WTC11 (cell line): ENCODE measurements around the gene SLC41A1. TPM values are rescaled to one million over a fixed set of nuclear protein-coding genes. Genes with fewer than 3 reads are reported as not detected.

ENCODE experiments used
- ATF1 ChIP-seq: sonication (generic); formaldehyde crosslinking; IDR thresholded peaks from 2 replicates; pipeline ENCODE4 v1.8.1; 2023; ENCODE audit warnings: mild to moderate bottlenecking, moderate library complexity, missing genetic modification reagents
- CBFB ChIP-seq: sonication (generic); formaldehyde crosslinking; IDR thresholded peaks from 2 replicates; pipeline ENCODE4 v1.8.1; 2022; ENCODE audit warnings: mild to moderate bottlenecking, low read depth, missing genetic modification reagents
- FOXP1 ChIP-seq: sonication (generic); formaldehyde crosslinking; IDR thresholded peaks from 2 replicates; pipeline ENCODE4 v1.8.0; 2022; ENCODE audit warnings: missing genetic modification reagents, mild to moderate bottlenecking, moderate library complexity, borderline replicate concordance
- GABPB1 ChIP-seq: sonication (generic); formaldehyde crosslinking; IDR thresholded peaks from 2 replicates; pipeline ENCODE4 v1.8.1; 2023; ENCODE audit warnings: mild to moderate bottlenecking, missing genetic modification reagents
- GRHL2 ChIP-seq: fragments of 250-450 bp; sonication (Bioruptor Pico); IDR thresholded peaks from 2 replicates; pipeline ENCODE4 v1.8.0; 2022; ENCODE audit warnings: mild to moderate bottlenecking, moderate library complexity; ENCODE audit not compliant: insufficient replicate concordance, severe bottlenecking
- IRF2 ChIP-seq: sonication (generic); formaldehyde crosslinking; IDR thresholded peaks from 2 replicates; pipeline ENCODE4 v1.8.0; 2022; ENCODE audit warnings: low read depth, missing genetic modification reagents, borderline replicate concordance
- JAZF1 ChIP-seq: fragments of 250-450 bp; sonication (Bioruptor Pico); IDR thresholded peaks from 2 replicates; pipeline ENCODE4 v1.9.0; 2021; ENCODE audit warnings: moderate library complexity, mild to moderate bottlenecking, inconsistent platforms
- NFATC4 ChIP-seq: fragments of 250-450 bp; sonication (Bioruptor Pico); IDR thresholded peaks from 2 replicates; pipeline ENCODE4 v1.9.0; 2021; ENCODE audit warnings: mild to moderate bottlenecking
- NFE2L1 ChIP-seq: sonication (generic); formaldehyde crosslinking; IDR thresholded peaks from 2 replicates; pipeline ENCODE4 v1.8.1; 2023; ENCODE audit warnings: missing genetic modification reagents
- NR1H2 ChIP-seq: sonication (generic); formaldehyde crosslinking; IDR thresholded peaks from 2 replicates; pipeline ENCODE4 v1.9.0; 2021; ENCODE audit warnings: mild to moderate bottlenecking, moderate library complexity, missing genetic modification reagents
- SMAD3 ChIP-seq: sonication (generic); formaldehyde crosslinking; IDR thresholded peaks from 2 replicates; pipeline ENCODE4 v1.8.0; 2022; ENCODE audit warnings: missing genetic modification reagents, mild to moderate bottlenecking, borderline replicate concordance
- SP1 ChIP-seq: sonication (generic); formaldehyde crosslinking; conservative IDR thresholded peaks from 2 replicates; pipeline ENCODE4 v1.8.1; 2022; ENCODE audit warnings: missing genetic modification reagents
- ZNF232 ChIP-seq: sonication (generic); formaldehyde crosslinking; IDR thresholded peaks from 2 replicates; pipeline ENCODE4 v1.8.0; 2022; ENCODE audit warnings: mild to moderate bottlenecking, missing genetic modification reagents
- ZNF263 ChIP-seq: sonication (generic); formaldehyde crosslinking; IDR thresholded peaks from 2 replicates; pipeline ENCODE4 v1.8.1; 2022; ENCODE audit warnings: low read depth, mild to moderate bottlenecking, moderate library complexity, missing genetic modification reagents
- ZNF396 ChIP-seq: fragments of 250-450 bp; sonication (Bioruptor Pico); IDR thresholded peaks from 2 replicates; pipeline ENCODE4 v1.8.0; 2021; ENCODE audit warnings: mild to moderate bottlenecking, moderate library complexity, borderline replicate concordance
- ZNF416 ChIP-seq: fragments of 250-450 bp; sonication (Bioruptor Pico); IDR thresholded peaks from 2 replicates; pipeline ENCODE4 v1.9.0; 2021; ENCODE audit warnings: mild to moderate bottlenecking, inconsistent platforms
- total RNA-seq: library from RNA; stranded (reverse); gene quantifications from 3 replicates; pipeline ENCODE4 v1.2.3, GENCODE V29; 2021
- TF ChIP-seq, protein P1 (sequence below): sonication (generic); formaldehyde crosslinking; IDR thresholded peaks from 2 replicates; pipeline ENCODE4 v1.8.1; 2023; ENCODE audit warnings: mild to moderate bottlenecking, moderate library complexity, missing genetic modification reagents
- TF ChIP-seq, protein P2 (sequence below): sonication (generic); formaldehyde crosslinking; IDR thresholded peaks from 2 replicates; pipeline ENCODE4 v1.8.1; 2022; ENCODE audit warnings: missing genetic modification reagents, borderline replicate concordance
- TF ChIP-seq, protein P3 (sequence below): sonication (generic); formaldehyde crosslinking; IDR thresholded peaks from 2 replicates; pipeline ENCODE4 v1.8.1; 2023; ENCODE audit warnings: mild to moderate bottlenecking, missing genetic modification reagents
- TF ChIP-seq, protein P4 (sequence below): sonication (generic); formaldehyde crosslinking; IDR thresholded peaks from 2 replicates; pipeline ENCODE4 v1.8.1; 2023; ENCODE audit warnings: mild to moderate bottlenecking, missing genetic modification reagents, moderate library complexity
- TF ChIP-seq, protein P5 (sequence below): sonication (generic); formaldehyde crosslinking; IDR thresholded peaks from 2 replicates; pipeline ENCODE4 v1.8.0; 2022; ENCODE audit warnings: mild to moderate bottlenecking, missing genetic modification reagents
- TF ChIP-seq, protein P6 (sequence below): fragments of 250-450 bp; sonication (Bioruptor Pico); IDR thresholded peaks from 2 replicates; pipeline ENCODE4 v1.9.0; 2021; ENCODE audit warnings: mild to moderate bottlenecking
- TF ChIP-seq, protein P7 (sequence below): sonication (generic); formaldehyde crosslinking; IDR thresholded peaks from 2 replicates; pipeline ENCODE4 v1.8.1; 2022; ENCODE audit warnings: low read depth, mild to moderate bottlenecking, moderate library complexity, missing genetic modification reagents, borderline replicate concordance
- TF ChIP-seq, protein P8 (sequence below): fragments of 250-450 bp; sonication (Bioruptor Pico); IDR thresholded peaks from 2 replicates; pipeline ENCODE4 v1.9.0; 2021; ENCODE audit warnings: mild to moderate bottlenecking, borderline replicate concordance

Gene SLC41A1
- total RNA-seq, 1 experiment from 2014 or later: 32.8 TPM

DNA sequence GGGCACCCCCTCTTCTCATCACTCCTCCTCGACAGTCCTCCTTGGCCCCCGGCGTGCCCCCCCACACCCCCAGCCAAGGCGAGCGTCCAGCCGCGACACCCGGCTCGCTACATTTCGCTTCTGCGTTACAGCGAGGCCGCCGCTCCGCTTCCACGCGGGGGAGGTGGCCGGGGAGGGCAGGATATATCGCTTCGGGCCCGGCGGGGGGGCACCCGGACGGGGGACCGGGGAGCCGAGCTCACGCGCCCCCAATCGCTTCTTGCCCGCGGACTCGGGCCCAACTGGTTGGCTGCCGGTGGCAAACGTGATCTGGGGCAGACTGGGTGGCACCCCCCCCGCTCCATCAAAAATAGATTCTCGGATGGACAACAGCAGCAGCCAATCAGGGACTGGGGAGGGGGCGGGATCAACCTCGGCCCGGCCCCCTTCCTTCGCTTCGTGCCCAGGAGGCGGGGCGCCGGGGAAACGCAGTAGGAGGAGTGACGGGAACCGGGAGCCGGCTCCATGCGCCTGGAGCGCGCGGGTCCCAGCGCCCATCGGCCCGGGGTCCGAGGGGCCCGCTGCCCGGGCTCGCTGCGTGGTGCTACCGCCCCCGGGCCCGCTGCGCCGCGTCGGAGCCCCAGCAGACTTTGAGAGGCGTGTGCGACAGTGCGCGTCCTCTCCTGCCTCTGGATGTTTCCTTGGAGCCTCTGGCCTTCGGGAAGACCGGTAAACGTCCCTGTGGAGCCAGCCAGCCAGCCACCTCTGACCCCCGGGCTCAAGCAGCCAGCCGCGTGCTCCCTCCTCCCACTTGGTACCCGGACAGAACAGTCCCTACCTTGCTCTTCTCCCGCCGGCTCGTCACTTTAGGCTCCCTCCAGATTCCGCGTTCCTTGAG lies at the start of gene SLC41A1 (continued):
- TF ChIP-seq, protein P1, sequence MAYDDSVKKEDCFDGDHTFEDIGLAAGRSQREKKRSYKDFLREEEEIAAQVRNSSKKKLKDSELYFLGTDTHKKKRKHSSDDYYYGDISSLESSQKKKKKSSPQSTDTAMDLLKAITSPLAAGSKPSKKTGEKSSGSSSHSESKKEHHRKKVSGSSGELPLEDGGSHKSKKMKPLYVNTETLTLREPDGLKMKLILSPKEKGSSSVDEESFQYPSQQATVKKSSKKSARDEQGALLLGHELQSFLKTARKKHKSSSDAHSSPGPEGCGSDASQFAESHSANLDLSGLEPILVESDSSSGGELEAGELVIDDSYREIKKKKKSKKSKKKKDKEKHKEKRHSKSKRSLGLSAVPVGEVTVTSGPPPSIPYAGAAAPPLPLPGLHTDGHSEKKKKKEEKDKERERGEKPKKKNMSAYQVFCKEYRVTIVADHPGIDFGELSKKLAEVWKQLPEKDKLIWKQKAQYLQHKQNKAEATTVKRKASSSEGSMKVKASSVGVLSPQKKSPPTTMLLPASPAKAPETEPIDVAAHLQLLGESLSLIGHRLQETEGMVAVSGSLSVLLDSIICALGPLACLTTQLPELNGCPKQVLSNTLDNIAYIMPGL: no peak; the same call in 1 of the 2 replicates
- TF ChIP-seq, protein P2, sequence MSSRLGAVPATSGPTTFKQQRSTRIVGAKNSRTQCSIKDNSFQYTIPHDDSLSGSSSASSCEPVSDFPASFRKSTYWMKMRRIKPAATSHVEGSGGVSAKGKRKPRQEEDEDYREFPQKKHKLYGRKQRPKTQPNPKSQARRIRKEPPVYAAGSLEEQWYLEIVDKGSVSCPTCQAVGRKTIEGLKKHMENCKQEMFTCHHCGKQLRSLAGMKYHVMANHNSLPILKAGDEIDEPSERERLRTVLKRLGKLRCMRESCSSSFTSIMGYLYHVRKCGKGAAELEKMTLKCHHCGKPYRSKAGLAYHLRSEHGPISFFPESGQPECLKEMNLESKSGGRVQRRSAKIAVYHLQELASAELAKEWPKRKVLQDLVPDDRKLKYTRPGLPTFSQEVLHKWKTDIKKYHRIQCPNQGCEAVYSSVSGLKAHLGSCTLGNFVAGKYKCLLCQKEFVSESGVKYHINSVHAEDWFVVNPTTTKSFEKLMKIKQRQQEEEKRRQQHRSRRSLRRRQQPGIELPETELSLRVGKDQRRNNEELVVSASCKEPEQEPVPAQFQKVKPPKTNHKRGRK (CRISPR knock-in tag): no peak
- no peak for TF ChIP-seq CBFB (CRISPR knock-in tag)
- TF ChIP-seq, protein P3, sequence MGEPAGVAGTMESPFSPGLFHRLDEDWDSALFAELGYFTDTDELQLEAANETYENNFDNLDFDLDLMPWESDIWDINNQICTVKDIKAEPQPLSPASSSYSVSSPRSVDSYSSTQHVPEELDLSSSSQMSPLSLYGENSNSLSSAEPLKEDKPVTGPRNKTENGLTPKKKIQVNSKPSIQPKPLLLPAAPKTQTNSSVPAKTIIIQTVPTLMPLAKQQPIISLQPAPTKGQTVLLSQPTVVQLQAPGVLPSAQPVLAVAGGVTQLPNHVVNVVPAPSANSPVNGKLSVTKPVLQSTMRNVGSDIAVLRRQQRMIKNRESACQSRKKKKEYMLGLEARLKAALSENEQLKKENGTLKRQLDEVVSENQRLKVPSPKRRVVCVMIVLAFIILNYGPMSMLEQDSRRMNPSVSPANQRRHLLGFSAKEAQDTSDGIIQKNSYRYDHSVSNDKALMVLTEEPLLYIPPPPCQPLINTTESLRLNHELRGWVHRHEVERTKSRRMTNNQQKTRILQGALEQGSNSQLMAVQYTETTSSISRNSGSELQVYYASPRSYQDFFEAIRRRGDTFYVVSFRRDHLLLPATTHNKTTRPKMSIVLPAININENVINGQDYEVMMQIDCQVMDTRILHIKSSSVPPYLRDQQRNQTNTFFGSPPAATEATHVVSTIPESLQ (CRISPR knock-in tag): no peak; the same call in 1 of the 2 replicates
- no peak for TF ChIP-seq JAZF1
- TF ChIP-seq, protein P4, sequence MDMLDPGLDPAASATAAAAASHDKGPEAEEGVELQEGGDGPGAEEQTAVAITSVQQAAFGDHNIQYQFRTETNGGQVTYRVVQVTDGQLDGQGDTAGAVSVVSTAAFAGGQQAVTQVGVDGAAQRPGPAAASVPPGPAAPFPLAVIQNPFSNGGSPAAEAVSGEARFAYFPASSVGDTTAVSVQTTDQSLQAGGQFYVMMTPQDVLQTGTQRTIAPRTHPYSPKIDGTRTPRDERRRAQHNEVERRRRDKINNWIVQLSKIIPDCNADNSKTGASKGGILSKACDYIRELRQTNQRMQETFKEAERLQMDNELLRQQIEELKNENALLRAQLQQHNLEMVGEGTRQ (CRISPR knock-in tag): peak; percentile 63
- TF ChIP-seq, protein P5, sequence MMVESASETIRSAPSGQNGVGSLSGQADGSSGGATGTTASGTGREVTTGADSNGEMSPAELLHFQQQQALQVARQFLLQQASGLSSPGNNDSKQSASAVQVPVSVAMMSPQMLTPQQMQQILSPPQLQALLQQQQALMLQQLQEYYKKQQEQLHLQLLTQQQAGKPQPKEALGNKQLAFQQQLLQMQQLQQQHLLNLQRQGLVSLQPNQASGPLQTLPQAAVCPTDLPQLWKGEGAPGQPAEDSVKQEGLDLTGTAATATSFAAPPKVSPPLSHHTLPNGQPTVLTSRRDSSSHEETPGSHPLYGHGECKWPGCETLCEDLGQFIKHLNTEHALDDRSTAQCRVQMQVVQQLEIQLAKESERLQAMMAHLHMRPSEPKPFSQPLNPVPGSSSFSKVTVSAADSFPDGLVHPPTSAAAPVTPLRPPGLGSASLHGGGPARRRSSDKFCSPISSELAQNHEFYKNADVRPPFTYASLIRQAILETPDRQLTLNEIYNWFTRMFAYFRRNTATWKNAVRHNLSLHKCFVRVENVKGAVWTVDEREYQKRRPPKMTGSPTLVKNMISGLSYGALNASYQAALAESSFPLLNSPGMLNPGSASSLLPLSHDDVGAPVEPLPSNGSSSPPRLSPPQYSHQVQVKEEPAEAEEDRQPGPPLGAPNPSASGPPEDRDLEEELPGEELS (CRISPR knock-in tag): no peak; the same call in none of the 2 replicates
- TF ChIP-seq ZNF396 (CRISPR knock-in tag): no peak
- no peak for TF ChIP-seq SMAD3
- no peak for TF ChIP-seq GRHL2
- TF ChIP-seq NR1H2: no peak
- peak; percentile 46; the same call in 1 of the 2 replicates for TF ChIP-seq GABPB1
- TF ChIP-seq, protein P6, sequence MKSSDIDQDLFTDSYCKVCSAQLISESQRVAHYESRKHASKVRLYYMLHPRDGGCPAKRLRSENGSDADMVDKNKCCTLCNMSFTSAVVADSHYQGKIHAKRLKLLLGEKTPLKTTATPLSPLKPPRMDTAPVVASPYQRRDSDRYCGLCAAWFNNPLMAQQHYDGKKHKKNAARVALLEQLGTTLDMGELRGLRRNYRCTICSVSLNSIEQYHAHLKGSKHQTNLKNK (CRISPR knock-in tag): no peak
- no peak for TF ChIP-seq NFE2L1 (CRISPR knock-in tag)
- peak; percentile 82 for TF ChIP-seq SP1 (CRISPR knock-in tag)
- TF ChIP-seq ZNF232: no peak
- TF ChIP-seq NFATC4 (CRISPR knock-in tag): no peak
- no peak for TF ChIP-seq ATF1
- no peak for TF ChIP-seq IRF2 (CRISPR knock-in tag)
- peak; percentile 55; the same call in 1 of the 2 replicates for TF ChIP-seq FOXP1
- no peak for TF ChIP-seq ZNF263 (CRISPR knock-in tag)
- TF ChIP-seq ZNF416 (CRISPR knock-in tag): peak; percentile 80; the same call in 1 of the 2 replicates
- TF ChIP-seq, protein P7, sequence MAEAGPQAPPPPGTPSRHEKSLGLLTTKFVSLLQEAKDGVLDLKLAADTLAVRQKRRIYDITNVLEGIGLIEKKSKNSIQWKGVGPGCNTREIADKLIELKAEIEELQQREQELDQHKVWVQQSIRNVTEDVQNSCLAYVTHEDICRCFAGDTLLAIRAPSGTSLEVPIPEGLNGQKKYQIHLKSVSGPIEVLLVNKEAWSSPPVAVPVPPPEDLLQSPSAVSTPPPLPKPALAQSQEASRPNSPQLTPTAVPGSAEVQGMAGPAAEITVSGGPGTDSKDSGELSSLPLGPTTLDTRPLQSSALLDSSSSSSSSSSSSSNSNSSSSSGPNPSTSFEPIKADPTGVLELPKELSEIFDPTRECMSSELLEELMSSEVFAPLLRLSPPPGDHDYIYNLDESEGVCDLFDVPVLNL (CRISPR knock-in tag): no peak
- TF ChIP-seq, protein P8, sequence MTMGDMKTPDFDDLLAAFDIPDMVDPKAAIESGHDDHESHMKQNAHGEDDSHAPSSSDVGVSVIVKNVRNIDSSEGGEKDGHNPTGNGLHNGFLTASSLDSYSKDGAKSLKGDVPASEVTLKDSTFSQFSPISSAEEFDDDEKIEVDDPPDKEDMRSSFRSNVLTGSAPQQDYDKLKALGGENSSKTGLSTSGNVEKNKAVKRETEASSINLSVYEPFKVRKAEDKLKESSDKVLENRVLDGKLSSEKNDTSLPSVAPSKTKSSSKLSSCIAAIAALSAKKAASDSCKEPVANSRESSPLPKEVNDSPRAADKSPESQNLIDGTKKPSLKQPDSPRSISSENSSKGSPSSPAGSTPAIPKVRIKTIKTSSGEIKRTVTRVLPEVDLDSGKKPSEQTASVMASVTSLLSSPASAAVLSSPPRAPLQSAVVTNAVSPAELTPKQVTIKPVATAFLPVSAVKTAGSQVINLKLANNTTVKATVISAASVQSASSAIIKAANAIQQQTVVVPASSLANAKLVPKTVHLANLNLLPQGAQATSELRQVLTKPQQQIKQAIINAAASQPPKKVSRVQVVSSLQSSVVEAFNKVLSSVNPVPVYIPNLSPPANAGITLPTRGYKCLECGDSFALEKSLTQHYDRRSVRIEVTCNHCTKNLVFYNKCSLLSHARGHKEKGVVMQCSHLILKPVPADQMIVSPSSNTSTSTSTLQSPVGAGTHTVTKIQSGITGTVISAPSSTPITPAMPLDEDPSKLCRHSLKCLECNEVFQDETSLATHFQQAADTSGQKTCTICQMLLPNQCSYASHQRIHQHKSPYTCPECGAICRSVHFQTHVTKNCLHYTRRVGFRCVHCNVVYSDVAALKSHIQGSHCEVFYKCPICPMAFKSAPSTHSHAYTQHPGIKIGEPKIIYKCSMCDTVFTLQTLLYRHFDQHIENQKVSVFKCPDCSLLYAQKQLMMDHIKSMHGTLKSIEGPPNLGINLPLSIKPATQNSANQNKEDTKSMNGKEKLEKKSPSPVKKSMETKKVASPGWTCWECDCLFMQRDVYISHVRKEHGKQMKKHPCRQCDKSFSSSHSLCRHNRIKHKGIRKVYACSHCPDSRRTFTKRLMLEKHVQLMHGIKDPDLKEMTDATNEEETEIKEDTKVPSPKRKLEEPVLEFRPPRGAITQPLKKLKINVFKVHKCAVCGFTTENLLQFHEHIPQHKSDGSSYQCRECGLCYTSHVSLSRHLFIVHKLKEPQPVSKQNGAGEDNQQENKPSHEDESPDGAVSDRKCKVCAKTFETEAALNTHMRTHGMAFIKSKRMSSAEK (CRISPR knock-in tag): no peak
